Epithelial cell of esophagus (primary cell): ENCODE results near the gene BAIAP2.

ENCODE experiments used
- DNase-seq: peaks from one replicate; pipeline ENCODE4 v3.0.0; 2010; ENCODE audit warnings: low read depth
- H3K4me3 ChIP-seq: 2 replicates; pipeline ENCODE4 v1.5.1; 2011; ENCODE audit warnings: mild to moderate bottlenecking, low read length, control low read depth
- TF ChIP-seq, protein P1 (sequence below): IDR thresholded peaks from 2 replicates; pipeline ENCODE4 v1.5.1; 2011; ENCODE audit warnings: low read depth, mild to moderate bottlenecking, low read length, control low read depth, inconsistent platforms; ENCODE audit not compliant: insufficient read depth; ENCODE audit errors: missing control alignments

BAIAP2 gene

GRCh38 chr17:81137248-81137647, 102.3 kb downstream of the BAIAP2 start:
- DNase-seq: no peak
- TF ChIP-seq, protein P1, sequence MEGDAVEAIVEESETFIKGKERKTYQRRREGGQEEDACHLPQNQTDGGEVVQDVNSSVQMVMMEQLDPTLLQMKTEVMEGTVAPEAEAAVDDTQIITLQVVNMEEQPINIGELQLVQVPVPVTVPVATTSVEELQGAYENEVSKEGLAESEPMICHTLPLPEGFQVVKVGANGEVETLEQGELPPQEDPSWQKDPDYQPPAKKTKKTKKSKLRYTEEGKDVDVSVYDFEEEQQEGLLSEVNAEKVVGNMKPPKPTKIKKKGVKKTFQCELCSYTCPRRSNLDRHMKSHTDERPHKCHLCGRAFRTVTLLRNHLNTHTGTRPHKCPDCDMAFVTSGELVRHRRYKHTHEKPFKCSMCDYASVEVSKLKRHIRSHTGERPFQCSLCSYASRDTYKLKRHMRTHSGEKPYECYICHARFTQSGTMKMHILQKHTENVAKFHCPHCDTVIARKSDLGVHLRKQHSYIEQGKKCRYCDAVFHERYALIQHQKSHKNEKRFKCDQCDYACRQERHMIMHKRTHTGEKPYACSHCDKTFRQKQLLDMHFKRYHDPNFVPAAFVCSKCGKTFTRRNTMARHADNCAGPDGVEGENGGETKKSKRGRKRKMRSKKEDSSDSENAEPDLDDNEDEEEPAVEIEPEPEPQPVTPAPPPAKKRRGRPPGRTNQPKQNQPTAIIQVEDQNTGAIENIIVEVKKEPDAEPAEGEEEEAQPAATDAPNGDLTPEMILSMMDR: no peak
- no peak overlapping the region for H3K4me3 ChIP-seq

GRCh38 chr17:81138083-81138482, 103.1 kb downstream of the BAIAP2 start:
- DNase-seq: no peak
- TF ChIP-seq, protein P1: no peak
- no peak overlapping the region for H3K4me3 ChIP-seq

- H3K4me3 ChIP-seq: no peak overlapping the region
- TF ChIP-seq, protein P1: no peak
- no peak for DNase-seq
Observed at GRCh38 chr17:81138500-81138899, 103.5 kb downstream of the BAIAP2 start.

DNA sequence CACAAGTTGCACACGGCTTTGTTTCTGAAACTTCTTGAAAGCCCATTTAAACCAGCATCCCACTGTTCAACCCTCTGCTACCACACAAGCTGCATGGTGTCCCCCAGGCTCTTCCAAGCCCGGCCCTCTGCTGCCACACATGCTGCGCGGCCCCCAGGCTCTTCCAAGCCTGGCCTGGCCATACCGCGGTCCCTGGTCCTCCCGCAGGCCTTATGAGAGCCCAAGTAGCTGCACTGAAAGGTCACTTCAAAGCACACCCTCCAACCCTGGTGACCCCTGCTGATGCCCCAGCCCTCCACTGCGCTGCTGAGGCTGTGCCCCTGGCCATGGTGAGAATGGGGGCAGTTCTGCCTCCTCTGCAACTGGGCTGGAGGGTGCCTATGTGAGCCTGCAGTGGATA, 104.5 kb downstream of the BAIAP2 start:
- no peak overlapping the region for H3K4me3 ChIP-seq
- TF ChIP-seq, protein P1: no peak
- DNase-seq: no peak

DNA sequence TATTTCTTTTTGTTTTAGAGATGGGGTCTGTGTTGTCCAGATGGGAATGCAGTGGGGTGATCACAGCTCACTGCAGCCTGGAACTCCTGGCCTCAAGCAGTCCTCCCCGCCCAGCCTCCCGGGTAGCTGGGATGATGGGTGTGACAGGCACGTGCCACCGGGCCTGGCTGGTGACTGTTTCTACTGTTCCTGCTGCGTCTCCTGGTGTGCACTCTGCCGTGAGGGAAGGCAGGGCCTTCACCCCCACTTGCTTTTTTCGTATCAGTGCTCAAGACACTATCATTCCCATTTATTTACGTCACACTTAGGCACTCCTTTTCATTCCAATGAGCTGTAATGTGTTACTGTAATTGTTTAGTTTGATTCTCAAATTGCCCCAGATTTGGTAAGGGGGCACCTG, 105.1 kb downstream of the BAIAP2 start:
- no peak for DNase-seq
- H3K4me3 ChIP-seq: no peak overlapping the region
- TF ChIP-seq, protein P1: no peak

- TF ChIP-seq, protein P1: no peak
- DNase-seq: no peak
Observed at GRCh38 chr17:81140695-81141094, 105.7 kb downstream of the BAIAP2 start.

More at GRCh38 chr17:81140695-81141094, 105.7 kb downstream of the BAIAP2 start:
- H3K4me3 ChIP-seq: no peak overlapping the region
